HG03342 (cell line): ENCODE measurements around the gene NRGN.
"Not testable (repeated sequence)": the region's sequence is repeated elsewhere in the genome, so short reads cannot be mapped to it uniquely, and the experiment has no call there.

Experiments
- ATAC-seq: cut with Tn5 transposase; IDR thresholded peaks from one replicate; pipeline ENCODE4 v1.9.1; 2021; ENCODE audit warnings: mild to moderate bottlenecking, moderate library complexity; ENCODE audit not compliant: unreplicated experiment

NRGN gene

GRCh38 chr11:124756033-124756752, 16.5 kb downstream of the NRGN start:
- ATAC-seq: no peak

GRCh38 chr11:124756753-124757227, 17.0 kb downstream of the NRGN start:
- ATAC-seq: no peak

DNA sequence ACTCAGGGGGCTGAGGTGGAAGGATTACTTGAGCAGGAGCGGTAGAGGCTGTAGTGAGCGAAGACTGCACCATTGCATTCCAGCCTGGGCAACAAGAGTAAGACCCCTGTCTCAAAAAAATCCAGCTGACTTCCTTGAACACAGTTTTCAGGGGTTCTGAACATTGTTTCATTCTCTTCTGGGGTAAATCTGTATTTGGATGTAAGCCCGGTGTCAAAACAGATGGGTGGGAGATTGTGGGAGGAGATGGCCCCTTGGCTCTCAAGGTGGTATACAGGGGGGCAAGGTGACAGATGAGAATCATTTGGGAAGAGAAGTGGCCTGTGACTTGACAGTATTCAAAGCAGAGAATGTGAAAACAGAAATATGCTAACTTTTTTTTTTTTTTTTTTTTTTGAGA, 17.6 kb downstream of the NRGN start:
- ATAC-seq: no peak

DNA sequence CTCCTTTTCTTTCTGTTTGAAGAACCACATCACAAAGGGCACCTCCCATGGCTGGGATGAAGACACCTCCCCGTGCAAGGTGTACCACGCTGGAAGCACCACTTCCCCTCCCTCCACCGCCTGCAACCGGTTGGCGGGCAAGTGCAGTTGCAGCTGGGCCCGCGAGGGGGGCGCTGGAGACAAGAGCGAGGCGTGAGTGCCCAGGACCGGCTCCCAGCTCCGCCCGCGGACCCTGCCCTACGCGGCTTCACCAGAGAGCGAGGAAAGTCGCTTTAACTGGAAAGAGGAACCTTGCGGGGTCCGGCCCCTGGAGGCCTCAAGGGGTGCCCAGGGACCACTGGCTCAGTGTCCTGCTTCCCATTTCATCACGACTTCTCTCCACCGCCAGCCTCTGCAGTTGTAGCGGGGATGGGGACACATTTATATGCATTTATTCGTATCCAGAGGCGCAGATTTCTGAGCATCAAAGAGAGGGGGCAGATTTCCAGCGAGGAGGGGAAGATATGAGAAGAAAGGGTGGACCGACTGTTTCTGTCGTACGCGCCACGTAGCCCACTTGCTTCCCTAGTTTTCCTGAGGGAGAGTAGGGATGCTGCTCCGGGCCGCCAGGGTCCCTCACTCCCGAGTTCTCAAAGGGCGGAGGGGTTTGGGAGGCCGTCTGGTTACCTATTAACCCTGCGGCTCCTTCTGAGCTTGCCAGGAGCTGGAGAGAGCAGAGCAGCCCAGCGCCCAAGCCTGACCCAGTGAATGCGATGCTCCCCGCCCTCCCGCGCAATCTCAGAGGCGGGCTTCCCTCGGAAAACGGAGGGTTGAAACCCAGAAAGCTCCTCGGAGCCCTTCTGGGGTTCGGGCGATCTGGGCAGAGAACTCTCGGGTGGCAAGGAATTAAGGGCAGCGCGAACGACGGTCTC, 18.9 kb downstream of the NRGN start:
- ATAC-seq: peak; percentile 66

DNA sequence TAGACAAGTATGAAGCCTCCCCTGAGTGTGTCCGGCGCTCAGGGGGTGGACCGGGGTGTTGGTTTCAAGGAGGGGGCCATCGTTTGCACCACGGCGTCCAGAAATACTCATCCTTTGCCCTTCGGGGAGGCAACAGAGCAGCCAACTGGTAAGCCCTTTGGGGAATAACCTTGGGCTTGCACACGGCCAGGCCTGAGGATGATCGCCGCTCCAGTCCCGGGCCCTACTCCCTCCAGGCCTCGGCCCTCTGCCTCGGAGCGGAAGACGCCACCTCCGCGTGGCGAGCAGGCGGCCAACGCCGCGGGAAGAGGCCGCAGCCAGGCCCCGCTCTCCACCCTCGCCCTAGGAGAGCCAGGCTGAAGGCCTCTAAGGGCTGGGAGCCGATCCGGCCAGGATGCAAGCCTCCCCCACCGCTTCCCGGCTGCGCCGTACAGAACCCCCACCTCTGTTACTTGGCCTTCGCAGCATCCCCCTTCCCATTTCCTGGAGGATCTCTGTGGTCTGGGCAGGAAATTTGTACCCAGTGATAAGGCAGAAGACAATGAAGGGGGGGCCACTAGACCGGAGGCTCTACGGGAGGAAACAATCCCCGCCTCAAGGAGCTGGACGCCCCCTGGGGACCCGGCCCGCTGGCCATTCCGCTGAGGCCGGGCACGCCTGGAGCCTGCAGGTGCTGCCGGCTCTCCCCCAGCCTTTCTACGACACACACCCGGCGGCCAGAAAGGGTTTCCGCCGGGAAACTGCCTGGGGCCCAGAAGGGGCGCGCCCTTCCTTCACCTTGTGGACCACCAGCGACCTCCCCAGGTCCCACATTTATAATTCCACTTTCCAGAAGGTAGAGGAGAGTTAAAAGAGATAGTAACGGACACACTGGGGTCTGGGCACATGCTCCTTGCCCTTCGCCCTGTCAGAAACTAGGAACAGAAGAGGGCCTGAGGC, 19.8 kb downstream of the NRGN start:
- no peak for ATAC-seq

DNA sequence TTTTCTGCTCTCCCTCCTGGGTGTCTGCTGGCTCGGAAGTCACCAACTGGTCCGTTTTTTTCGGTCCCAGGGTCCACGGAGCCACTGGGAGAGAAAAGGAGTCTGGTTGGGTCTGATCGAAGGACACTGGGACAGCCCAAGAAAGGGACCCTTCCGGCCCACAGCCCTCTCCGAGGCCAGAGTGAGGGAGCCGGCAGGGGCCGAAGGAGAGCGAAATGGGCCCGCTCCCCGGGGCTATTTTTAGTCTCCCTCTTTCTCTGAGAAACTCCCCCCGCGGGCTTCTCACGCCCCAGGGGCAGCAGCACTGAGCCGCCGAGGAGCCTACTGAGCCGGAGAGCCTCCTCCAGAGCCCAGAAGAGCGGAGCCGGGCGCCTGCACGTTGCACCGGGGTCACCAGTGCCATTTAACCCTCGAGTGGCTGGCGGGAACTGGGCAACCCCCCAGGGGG, 20.5 kb downstream of the NRGN start:
- peak; percentile 24 for ATAC-seq

- no peak for ATAC-seq
Observed at GRCh38 chr11:124760806-124761205, 21.1 kb downstream of the NRGN start.

- ATAC-seq: no peak
Observed at GRCh38 chr11:124761301-124762104, 21.8 kb downstream of the NRGN start.

GRCh38 chr11:124762105-124762623, 22.4 kb downstream of the NRGN start, which contains the start of gene ESAM:
ESAM (minus strand) TSS chr11:124762290; CDS start chr11:124762154, 136 bp downstream.
- peak; percentile 50 for ATAC-seq

GRCh38 chr11:124762624-124763155, 22.9 kb downstream of the NRGN start:
- no peak for ATAC-seq

DNA sequence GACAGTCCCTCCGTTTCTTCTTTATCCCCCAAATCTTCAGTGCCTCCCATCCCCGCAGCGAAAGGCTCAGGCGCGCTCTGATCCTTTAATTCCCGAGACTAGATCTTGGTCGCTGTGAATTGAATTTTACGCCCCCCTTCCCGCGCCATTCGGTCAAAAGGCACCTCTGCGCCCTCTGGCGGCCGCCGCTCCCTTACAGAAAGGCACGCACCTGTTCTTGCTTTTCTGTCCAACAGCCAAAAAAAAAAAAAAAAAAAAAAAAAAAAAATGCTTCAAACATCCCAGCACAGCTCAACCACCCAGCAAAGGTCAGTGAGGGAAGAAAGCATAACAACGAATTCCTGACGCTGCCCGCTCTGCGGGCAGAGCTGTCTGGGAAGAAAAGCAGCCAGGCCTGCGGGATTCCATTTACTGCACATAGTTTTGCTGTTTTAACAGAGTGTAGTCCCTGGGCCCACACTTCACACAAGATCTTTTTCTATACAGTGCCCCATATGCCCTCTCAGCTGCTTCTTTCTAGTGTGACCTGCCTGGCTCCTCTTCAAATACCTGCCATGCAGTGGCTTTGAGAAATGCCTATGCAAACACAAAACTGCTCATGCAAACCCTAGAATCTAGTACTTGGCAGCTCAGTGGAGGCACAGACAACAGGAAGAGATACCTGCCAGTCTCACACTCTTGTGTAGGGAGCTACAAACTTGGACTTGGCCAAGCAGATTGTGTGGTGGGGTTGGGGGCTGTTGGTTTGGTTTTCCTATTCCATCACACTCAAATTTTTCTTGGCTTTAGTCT, 23.6 kb downstream of the NRGN start:
- ATAC-seq: no peak

- ATAC-seq: no peak
Observed at GRCh38 chr11:124766156-124766555, 26.4 kb downstream of the NRGN start.

- no peak for ATAC-seq
Observed at GRCh38 chr11:124768914-124769313, 29.2 kb downstream of the NRGN start.

DNA sequence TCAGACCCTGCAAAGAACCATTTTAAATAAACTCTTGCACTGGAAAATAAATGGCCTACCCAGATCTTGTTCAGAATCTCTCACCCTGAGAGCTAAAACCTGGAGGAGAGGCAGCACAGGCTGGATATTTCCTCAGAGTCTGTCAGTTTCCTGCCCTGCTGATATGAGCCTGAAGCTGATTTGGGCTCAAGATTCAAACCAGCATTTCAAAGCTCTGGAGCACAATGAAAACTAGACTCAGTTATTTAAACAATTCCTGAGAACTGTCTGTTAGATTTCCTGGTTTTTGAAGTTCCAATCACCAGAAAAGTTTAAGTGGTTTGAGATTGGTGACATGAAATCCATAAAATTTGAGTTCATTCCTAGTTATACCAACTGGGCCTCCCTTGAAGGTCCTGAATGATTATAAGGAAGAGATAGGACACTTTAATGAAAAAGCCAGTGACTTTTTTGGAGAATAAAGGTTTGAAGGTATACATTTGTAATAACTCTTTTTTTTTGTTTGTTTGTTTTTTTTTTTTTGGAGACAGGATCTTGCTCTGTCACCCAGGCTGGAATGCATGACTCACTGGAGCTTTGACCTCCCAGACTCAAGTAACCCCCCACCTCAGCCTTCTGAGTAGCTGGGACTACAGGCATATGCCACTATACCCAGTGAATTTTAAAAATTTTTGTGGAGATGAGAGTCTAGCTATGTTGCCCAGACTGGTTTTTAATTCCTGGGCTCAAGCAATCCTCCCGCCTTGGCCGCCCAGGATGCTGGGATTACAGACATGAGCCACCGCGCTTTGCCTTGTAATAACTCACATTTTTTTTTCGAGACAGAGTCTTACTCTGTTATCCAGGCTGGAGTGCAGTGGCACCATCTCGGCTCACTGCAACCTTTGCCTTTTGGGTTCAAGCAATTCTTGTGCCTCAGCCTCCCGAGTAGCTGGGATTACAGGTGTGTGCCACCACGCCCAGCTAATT, 30.3 kb downstream of the NRGN start:
- ATAC-seq: no peak

DNA sequence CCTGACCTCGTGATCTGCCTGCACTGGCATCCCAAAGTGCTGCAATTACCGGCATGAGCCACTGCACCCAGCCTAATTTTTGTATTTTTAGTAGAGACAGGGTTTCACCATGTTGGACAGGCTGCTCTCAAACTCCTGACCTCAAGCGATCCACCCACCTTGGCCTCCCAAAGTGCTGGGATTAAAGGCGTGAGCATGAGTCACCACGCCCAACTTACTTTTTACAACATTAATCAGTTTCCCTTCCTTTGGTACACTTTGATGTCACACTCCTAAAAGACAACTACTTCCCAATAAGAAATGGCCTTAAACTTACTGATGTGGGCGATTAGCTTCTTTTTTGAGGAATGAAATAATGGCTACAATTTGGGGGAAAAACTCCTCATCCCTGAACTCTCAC, 31.2 kb downstream of the NRGN start:
- ATAC-seq: not testable (repeated sequence)

- ATAC-seq: no peak
Observed at GRCh38 chr11:124776865-124777645, 37.3 kb downstream of the NRGN start.

- ATAC-seq: no peak
Observed at GRCh38 chr11:124778281-124778680, 38.5 kb downstream of the NRGN start.
